Liver (tissue), 9 donors: ENCODE measurements around the gene TMBIM6. TPM values are rescaled to one million over a fixed set of nuclear protein-coding genes. Genes with fewer than 3 reads are reported as not detected.

Source experiments
- DNase-seq: peaks from one replicate; pipeline ENCODE4 v3.0.0-alpha.2; 2017; ENCODE audit warnings: low spot score
- H3K27ac ChIP-seq, 2 donors: one replicate each; pipeline ENCODE4 v1.7.0; 2013; ENCODE audit warnings: inconsistent platforms in 2 of 2, low read length in 2 of 2, control low read depth in 1 of 2, low read depth in 1 of 2, mild to moderate bottlenecking in 1 of 2
- H3K27me3 ChIP-seq, 4 donors: one replicate each; pipeline versions ENCODE4 v1.6.1 to v1.7.0; 2013; ENCODE audit warnings: low read length in 3 of 4, inconsistent platforms in 1 of 4, mild to moderate bottlenecking in 1 of 4, moderate library complexity in 1 of 4; ENCODE audit not compliant: control insufficient read depth in 4 of 4, insufficient read depth in 4 of 4
- H3K36me3 ChIP-seq, 4 donors: one replicate each; pipeline versions ENCODE4 v1.6.1 to v1.7.0; 2013; ENCODE audit warnings: low read length in 3 of 4, mild to moderate bottlenecking in 3 of 4, low read depth in 1 of 4, moderate library complexity in 1 of 4; ENCODE audit not compliant: control insufficient read depth in 4 of 4, insufficient read depth in 3 of 4
- H3K4me1 ChIP-seq, 4 donors: one replicate each; pipeline versions ENCODE4 v1.6.1 to v1.7.0; 2013; ENCODE audit warnings: low read length in 3 of 4, mild to moderate bottlenecking in 3 of 4, moderate library complexity in 1 of 4; ENCODE audit not compliant: control insufficient read depth in 4 of 4, insufficient read depth in 4 of 4
- H3K4me3 ChIP-seq, 3 donors: one replicate each; pipeline versions ENCODE4 v1.6.1 to v1.7.0; 2013; ENCODE audit warnings: low read length in 3 of 3, control low read depth in 1 of 3, low read depth in 1 of 3, mild to moderate bottlenecking in 1 of 3
- H3K9ac ChIP-seq, 2 donors: one replicate each; pipeline ENCODE4 v1.7.0; 2013; ENCODE audit warnings: low read length in 2 of 2, mild to moderate bottlenecking in 2 of 2, moderate library complexity in 2 of 2, control low read depth in 1 of 2, low read depth in 1 of 2
- H3K9me3 ChIP-seq, 4 donors: one replicate each; pipeline versions ENCODE4 v1.6.1 to v1.7.0; 2013; ENCODE audit warnings: low read length in 3 of 4; ENCODE audit not compliant: control insufficient read depth in 4 of 4
- GABPA ChIP-seq, 2 donors: IDR thresholded peaks in 1 of 2; conservative IDR thresholded peaks in 1 of 2; 2 replicates each; pipeline ENCODE4 v1.6.1; 2016; ENCODE audit warnings: antibody characterized with exemption in 2 of 2, mild to moderate bottlenecking in 1 of 2, moderate library complexity in 1 of 2
- WGBS: extraction: QIAGEN DNeasy Blood & Tissue Kit; methylation state at CpG from one replicate; pipeline ENCODE4 v1.1.7; 2013; 5-methylcytosine and 5-hydroxymethylcytosine counted together
- polyA plus RNA-seq, 2 donors: library from polyadenylated mRNA; stranded (reverse) in 1 of 2; unstranded in 1 of 2; fragments of 200-250 nt in 1 of 2; fragments of >200 nt in 1 of 2; fragmentation: Nextera tagmentation in 1 of 2; extraction: Ambion mirVana in 1 of 2; gene quantifications; one replicate each; pipeline versions ENCODE4 v1.2.1 to v1.2.3, GENCODE V29; 2013 to 2015
- total RNA-seq, 2 donors: library from RNA; depleted of rRNA; stranded (reverse); fragments of >200 nt; gene quantifications; one replicate each; pipeline ENCODE4 v1.2.3, GENCODE V29; 2014
- TF ChIP-seq, protein P1 (sequence below): IDR thresholded peaks from 2 replicates; pipeline ENCODE4 v1.6.1; 2016; ENCODE audit warnings: antibody characterized with exemption
- TF ChIP-seq, protein P2 (sequence below): IDR thresholded peaks from 2 replicates; pipeline ENCODE4 v1.6.1; 2016; ENCODE audit warnings: antibody characterized with exemption
- TF ChIP-seq, protein P3 (sequence below): fragments of 150-350 bp; IDR thresholded peaks from 2 replicates; pipeline ENCODE4 v1.5.1; 2017; ENCODE audit warnings: improper control_type of control experiment, low read depth, low read length; ENCODE audit not compliant: missing input control
- donor health status: healthy.
- donor health status: healthy.
- donor health status: healthy.
- donor health status: healthy.
- donor health status: healthy.

The TMBIM6 gene
- total and polyA plus RNA-seq, 4 donors, result 464 to 1,207 (median 713) TPM

DNA sequence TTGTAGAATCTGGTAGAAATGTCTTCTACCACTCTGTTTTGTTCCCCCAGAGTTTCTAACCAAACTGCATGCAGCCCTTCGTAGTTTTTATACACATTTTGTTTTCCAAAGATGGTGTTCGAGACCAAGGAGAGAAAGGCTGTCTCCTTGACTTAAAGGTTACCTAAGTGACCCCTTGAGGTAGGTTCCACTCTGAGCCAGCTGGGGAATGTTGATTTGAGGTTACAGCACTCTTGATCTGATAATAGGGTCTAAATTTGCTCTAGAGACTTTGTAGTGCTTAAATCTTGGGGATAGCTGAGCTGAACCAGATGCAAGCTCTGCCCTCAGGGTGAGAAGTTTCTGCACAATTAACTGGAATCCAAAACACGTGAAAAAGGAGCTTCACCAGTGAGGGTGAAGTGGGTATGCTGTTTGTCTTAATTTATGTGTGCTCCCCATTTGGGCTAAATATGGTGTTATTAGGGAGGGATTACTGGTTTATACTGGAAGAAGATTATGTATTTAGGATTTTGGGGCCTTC, 3.1 kb downstream of the TMBIM6 start:
- H3K27me3 ChIP-seq, result no peaks in the 10 kb centered on the region
- no peaks in the 10 kb centered on the region for H3K36me3 ChIP-seq
- H3K4me1 ChIP-seq, result peaks cover 4 to 54% (median 45%) of the 10 kb centered on the region in 4 donors
- TF ChIP-seq, protein P1, sequence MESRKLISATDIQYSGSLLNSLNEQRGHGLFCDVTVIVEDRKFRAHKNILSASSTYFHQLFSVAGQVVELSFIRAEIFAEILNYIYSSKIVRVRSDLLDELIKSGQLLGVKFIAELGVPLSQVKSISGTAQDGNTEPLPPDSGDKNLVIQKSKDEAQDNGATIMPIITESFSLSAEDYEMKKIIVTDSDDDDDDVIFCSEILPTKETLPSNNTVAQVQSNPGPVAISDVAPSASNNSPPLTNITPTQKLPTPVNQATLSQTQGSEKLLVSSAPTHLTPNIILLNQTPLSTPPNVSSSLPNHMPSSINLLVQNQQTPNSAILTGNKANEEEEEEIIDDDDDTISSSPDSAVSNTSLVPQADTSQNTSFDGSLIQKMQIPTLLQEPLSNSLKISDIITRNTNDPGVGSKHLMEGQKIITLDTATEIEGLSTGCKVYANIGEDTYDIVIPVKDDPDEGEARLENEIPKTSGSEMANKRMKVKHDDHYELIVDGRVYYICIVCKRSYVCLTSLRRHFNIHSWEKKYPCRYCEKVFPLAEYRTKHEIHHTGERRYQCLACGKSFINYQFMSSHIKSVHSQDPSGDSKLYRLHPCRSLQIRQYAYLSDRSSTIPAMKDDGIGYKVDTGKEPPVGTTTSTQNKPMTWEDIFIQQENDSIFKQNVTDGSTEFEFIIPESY, result no peak
- peak overlapping the region in 1 of 2 donors; percentile 3 for H3K9ac ChIP-seq
- DNase-seq, result no peak
- 26% methylated on average over 3 of the region's 3 CpGs for WGBS
- H3K4me3 ChIP-seq, result peak overlapping the region in 2 of 3 donors; percentile 4 to 17
- H3K27ac ChIP-seq, result no peak overlapping the region
- H3K9me3 ChIP-seq, result no peaks in the 10 kb centered on the region

DNA sequence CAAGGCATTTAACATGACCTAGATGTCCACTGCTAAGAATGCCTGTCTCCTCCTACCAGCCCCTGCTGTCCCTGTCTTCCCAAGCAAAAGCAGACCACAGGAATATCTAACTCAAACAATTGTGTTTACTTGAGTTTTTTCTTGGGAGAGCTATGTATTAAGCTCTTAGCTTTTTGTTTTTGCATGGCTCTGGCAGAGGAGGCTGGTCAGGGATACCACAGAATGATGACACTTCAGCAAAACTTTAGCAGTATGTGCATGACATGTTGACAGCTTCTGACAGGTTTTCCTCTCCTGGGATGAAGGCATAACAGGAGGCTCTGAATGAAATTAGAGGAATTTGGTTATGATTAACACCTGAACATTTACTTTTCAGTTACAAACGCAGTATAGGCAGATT, 6.9 kb downstream of the TMBIM6 start:
- Histone ChIP-seq H3K4me3 (no peak overlapping the region), H3K9me3 (no peaks in the 10 kb centered on the region), H3K27me3 (no peaks in the 10 kb centered on the region), H3K27ac (no peak overlapping the region), H3K9ac (no peak overlapping the region), H3K36me3 (peaks cover 3 to 12% (median 8%) of the 10 kb centered on the region in 4 donors), H3K4me1 (peaks cover 6 to 88% (median 75%) of the 10 kb centered on the region in 4 donors)
- TF ChIP-seq, protein P2, sequence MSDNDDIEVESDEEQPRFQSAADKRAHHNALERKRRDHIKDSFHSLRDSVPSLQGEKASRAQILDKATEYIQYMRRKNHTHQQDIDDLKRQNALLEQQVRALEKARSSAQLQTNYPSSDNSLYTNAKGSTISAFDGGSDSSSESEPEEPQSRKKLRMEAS, result no peak
- TF ChIP-seq GABPA (IDR thresholded peaks at IDR 0.05 in 1 of 2, conservative IDR thresholded peaks at IDR 0.05 in 1 of 2), result no peak
- TF ChIP-seq, protein P3, sequence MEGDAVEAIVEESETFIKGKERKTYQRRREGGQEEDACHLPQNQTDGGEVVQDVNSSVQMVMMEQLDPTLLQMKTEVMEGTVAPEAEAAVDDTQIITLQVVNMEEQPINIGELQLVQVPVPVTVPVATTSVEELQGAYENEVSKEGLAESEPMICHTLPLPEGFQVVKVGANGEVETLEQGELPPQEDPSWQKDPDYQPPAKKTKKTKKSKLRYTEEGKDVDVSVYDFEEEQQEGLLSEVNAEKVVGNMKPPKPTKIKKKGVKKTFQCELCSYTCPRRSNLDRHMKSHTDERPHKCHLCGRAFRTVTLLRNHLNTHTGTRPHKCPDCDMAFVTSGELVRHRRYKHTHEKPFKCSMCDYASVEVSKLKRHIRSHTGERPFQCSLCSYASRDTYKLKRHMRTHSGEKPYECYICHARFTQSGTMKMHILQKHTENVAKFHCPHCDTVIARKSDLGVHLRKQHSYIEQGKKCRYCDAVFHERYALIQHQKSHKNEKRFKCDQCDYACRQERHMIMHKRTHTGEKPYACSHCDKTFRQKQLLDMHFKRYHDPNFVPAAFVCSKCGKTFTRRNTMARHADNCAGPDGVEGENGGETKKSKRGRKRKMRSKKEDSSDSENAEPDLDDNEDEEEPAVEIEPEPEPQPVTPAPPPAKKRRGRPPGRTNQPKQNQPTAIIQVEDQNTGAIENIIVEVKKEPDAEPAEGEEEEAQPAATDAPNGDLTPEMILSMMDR, result no peak
- 22% methylated on average over 1 of the region's 1 CpG for WGBS
- no peak for DNase-seq

DNA sequence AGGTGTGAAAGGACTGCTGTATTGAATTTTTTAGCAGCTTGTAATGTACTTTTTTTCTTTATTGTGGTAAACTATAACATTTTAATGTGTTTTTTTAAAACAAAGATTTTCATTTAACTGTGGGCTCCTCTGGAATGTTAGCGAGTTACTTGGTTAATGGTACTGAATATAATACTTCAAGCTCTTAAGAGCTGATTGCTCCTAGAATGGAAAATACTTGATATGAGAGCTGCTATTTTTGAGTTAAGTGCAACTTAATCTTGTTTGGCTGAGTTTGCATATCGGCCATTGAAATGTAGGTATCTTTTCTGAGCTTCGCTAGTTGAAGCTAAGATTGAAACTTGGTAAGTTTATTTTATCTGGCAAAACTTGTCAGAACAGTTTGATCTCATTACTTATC, 7.4 kb downstream of the TMBIM6 start:
- H3K27ac ChIP-seq, result no peak overlapping the region
- H3K4me1 ChIP-seq, result peaks cover 6 to 88% (median 76%) of the 10 kb centered on the region in 4 donors

More for the DNA sequence above, 7.4 kb downstream of the TMBIM6 start:
- Histone ChIP-seq H3K27me3 (no peaks in the 10 kb centered on the region), H3K4me3 (no peak overlapping the region), H3K9ac (no peak overlapping the region), H3K9me3 (no peaks in the 10 kb centered on the region), H3K36me3 (peaks cover 3 to 17% (median 12%) of the 10 kb centered on the region in 4 donors)
- no peak for DNase-seq
- TF ChIP-seq, protein P1, result no peak
- WGBS, result 49% methylated on average over 3 of the region's 3 CpGs
